Loucy (cell line): Measurements from ENCODE around the gene TIMP1.

Experiments
- EZH2phosphoT487 ChIP-seq: fragments of 200-600 bp; IDR thresholded peaks from 2 replicates; pipeline ENCODE4 v1.6.1; 2018; ENCODE audit warnings: antibody characterized with exemption, mild to moderate bottlenecking, moderate library complexity, borderline replicate concordance
- TF ChIP-seq, protein P1 (sequence below): fragments of 200-600 bp; sonication (generic); conservative IDR thresholded peaks from 2 replicates; pipeline ENCODE4 v1.5.1; 2014; ENCODE audit warnings: mild to moderate bottlenecking, antibody characterized with exemption, low read length

DNA sequence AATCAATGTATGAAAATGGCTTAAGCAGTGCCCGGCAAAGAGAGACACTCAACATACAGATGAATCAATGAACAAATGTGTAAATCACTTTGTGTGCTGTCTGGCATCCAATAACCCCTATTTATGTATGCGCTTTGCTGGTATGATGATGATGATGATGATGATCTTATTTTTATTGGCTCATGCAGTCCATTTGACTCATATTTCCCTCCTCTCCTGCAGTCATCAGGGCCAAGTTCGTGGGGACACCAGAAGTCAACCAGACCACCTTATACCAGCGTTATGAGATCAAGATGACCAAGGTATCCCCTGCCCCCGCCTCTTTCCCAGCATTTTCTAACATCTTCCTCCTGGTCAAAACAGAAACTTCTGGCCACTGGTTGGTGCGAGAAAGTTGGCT lies 2.5 kb downstream of the TIMP1 start:
- TF ChIP-seq, protein P1, sequence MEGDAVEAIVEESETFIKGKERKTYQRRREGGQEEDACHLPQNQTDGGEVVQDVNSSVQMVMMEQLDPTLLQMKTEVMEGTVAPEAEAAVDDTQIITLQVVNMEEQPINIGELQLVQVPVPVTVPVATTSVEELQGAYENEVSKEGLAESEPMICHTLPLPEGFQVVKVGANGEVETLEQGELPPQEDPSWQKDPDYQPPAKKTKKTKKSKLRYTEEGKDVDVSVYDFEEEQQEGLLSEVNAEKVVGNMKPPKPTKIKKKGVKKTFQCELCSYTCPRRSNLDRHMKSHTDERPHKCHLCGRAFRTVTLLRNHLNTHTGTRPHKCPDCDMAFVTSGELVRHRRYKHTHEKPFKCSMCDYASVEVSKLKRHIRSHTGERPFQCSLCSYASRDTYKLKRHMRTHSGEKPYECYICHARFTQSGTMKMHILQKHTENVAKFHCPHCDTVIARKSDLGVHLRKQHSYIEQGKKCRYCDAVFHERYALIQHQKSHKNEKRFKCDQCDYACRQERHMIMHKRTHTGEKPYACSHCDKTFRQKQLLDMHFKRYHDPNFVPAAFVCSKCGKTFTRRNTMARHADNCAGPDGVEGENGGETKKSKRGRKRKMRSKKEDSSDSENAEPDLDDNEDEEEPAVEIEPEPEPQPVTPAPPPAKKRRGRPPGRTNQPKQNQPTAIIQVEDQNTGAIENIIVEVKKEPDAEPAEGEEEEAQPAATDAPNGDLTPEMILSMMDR: no peak
- no peak for TF ChIP-seq EZH2phosphoT487
